Spleen (tissue), 7 donors: ENCODE measurements around the gene NDC80.

Source experiments
- CTCF ChIP-seq, 11 experiments: fragments of 200-600 bp in 7 of 11; fragments of 450-650 bp in 4 of 11; sonication (generic) in 4 of 11; IDR thresholded peaks in 8 of 11; conservative IDR thresholded peaks in 3 of 11; 1 replicate in 7 of 11; 2 replicates in 4 of 11; pipeline versions ENCODE4 v1.4.0 to v1.8.0; 2016 to 2021; ENCODE audit warnings: antibody characterized with exemption in 11 of 11, inconsistent platforms in 4 of 11, mild to moderate bottlenecking in 1 of 11
- POLR2AphosphoS5 ChIP-seq, 3 donors: sonication (generic); formaldehyde crosslinking; IDR thresholded peaks; one replicate each; pipeline ENCODE4 v1.5.1; 2017; ENCODE audit warnings: antibody characterized with exemption in 3 of 3
- donor health status: DM: no; HTN: no; CAD: no; lungs with moderate emphysema.
- donor health status: DM: no; HTN: no; CAD: no.
- donor health status: DM: no; HTN: no; CAD: no.

DNA sequence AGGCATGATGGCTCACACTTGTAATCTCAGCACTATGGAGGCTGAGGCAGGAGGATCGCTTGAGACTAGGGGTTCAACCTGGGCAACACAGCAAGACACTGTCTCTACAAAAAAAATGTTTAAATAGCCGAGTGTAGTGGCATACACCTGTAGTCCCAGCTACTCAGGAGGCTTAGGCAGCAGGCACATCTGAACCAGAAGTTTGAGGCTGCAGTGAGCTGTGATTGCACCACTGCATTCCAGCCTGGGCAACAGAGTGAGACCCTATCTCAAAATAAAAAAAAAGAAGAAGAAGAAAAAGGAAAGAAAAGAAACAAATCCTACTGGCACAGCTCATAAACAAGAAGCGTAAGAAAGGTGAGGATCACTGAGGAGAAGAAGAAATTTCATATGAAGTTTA, 19.9 kb upstream of the NDC80 start:
- no peak for TF ChIP-seq CTCF (IDR thresholded peaks at IDR 0.05 in 8 of 11, conservative IDR thresholded peaks at IDR 0.05 in 3 of 11)
- TF ChIP-seq POLR2AphosphoS5 (IDR thresholded peaks at IDR 0.05): no peak
